Measurements from ENCODE around the gene GABRD.

The GABRD gene

DNA sequence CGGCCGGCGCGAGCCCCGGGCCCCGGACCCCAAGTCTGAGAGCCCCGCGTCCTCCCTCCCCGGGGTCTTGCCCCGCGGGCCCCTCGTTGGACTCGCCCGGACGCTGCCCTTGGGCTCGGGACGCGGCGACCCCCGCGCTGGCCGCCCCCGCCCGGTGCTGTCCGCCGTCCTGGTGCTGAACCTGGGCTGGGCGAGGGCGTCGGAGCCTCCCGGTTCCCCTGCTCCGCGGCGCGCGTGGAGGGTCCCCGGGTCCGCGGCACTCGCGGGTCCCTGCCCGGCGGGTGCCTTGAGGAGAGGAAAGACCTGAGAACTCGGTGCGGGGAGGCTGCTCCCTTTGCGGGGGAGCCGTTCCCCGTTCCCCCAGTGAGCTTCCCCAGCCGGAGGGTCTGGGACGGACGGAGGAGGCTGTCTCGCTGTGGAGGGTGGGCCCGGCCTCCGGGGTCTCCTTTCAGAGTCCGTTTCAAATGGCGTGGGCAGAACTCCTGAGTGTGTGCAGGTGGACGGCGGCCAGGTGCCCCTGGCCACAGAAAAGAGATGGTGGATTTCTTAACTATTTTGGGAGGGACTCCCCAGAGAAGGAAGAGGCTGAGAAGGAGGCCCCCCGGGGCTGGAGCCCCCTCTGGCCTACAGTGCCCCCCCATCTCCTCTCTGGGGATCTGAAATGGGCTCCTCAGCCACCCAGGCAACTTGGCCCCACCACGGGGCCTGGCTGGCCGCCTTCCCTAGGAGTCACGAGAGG, 595 bp downstream of the GABRD start:
- DNase-seq: no peak

DNA sequence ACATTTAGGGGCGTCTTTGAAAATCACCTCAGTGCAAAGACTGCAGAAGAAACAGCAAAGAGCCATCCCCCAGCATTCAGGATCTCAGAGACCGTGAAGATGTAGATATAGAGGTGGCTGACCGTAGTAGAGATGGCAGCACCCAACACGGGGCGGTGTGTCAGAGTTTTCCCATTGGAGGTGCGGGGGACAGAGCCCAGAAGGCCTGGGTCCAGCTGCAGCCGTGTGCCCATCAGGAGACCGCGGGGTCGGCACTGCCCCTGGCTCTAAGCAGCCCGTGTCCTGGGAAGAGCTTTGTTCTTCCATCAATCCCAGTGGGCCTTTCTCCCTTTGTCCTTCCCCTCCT, 1.1 kb downstream of the GABRD start:
- no peak for DNase-seq

DNA sequence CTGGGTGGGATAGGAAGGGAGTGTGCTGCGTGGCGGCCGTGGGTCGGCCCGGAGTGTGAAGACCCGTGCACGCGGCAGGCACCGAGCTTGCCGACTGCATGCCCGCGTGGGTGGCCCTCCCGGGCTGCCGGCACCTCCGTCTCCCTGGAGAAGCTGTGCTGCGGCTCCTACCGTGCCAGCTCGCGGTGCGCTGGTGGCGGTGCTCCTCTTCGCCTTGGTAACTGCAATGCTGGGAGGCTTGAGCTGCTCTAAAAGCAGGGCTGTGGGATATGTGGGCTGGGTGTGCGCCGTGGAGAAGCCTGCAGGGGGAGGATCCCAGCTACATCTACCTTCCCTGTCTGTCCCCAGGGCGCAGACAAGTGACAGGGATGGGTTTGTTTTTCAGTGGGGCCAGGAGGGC, 2.4 kb downstream of the GABRD start:
- DNase-seq: no peak

DNA sequence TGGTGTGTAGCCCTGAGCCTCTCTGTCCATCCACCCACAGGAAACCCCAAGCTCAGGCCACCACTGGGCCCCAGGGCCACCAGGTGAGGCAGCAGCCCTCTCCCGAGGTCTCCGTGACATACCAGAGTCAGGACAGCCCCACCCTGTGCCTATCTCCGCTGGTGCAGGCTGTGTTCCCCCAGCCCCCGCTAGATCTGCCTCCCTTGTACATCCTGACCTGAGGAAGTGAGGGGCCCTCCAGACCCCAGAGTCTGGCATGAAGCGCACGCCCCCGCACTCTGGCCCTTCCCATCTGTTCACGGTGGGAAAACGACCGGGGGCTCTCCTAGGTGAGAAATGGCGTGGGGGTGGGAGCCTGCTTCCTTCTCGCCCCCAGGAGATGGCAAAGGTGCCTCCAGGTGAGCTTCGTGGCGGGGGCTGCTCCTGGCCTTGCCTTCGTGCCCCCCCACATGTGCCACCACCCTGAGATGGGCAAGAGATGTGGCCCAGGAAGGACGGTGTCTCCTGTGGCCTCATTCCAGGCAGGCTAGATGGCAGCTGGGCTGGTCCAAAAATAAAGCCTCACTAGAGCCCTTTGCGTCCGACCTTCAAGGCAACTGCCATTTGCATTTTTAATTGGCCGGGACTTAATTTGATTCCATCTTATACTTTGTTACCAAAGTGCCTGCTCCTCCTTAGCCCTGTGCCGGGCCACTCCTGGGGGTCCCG, 3.1 kb downstream of the GABRD start:
- DNase-seq: no peak

DNA sequence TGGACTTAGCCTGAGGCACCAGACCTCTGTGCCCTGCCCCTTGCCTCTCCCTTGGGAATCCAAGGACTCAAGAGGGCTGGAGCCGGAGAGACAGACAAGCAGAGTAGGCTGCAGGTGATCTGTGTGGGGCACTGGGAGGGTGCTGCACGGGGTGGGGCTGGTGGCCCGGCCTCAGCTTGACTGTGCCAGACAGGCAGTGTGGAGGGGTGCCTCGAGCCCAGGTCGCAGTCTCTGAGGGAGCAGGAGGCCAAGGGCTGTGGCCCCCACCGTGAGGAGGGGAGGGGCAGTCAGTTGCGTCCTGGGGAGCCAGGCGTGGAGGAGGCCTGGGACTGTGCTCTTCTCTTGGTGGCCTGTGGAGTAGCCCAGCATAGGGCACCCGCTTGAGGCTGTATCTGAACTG, 4.0 kb downstream of the GABRD start:
- DNase-seq: no peak

DNA sequence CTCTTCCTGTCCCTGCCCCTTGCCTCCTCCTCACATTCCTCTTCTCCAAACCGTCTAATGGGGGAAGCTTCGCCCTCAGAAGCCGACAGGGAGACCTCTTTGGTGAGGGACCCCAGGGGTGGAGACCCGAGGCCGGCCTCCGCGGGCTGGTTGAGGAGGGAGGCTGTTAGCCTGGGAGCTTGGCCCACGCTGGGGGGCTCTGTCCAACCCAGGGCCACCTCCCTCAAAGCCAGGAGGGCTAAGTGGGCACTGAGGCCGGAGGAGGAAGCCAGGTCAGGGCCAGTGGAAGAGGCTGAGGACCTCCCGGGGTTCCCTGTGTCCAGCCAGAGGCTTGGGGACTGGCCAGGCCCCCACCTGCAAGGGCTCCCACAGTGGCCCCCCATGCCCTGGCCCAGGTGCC, 5.3 kb downstream of the GABRD start:
- no peak for DNase-seq

DNA sequence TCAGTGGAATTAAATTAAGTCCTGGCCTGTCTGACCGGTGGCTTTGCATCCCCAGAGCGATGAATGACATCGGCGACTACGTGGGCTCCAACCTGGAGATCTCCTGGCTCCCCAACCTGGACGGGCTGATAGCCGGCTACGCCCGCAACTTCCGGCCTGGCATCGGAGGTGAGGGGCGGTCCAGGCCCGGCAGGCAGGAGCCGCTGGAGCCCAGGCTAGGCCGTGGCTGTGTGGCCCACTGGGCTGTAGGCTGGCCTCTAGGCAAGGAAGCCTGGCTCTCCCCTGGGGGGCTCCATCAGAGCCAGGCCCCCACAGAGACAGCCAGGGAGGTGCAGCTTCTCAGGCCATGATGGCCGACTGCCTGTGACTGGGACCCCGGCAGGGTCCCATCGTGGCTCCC, 5.7 kb downstream of the GABRD start:
- no peak for DNase-seq

DNA sequence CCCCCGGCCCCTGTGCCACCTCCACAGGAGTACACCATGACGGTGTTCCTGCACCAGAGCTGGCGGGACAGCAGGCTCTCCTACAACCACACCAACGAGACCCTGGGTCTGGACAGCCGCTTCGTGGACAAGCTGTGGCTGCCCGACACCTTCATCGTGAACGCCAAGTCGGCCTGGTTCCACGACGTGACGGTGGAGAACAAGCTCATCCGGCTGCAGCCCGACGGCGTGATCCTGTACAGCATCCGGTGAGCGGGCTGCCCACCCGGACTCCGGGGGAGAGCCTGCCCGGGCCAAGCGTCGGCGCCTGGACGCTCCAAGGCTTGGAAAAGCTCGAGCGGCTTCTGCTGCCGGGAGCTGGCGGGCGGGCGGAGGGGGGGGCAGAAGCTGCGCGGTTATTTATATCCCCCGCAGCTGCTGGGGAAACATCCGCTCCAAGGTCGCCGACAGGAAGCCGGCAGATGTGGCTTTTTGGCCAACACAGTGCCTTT, 6.4 kb downstream of the GABRD start:
- DNase-seq: no peak

DNA sequence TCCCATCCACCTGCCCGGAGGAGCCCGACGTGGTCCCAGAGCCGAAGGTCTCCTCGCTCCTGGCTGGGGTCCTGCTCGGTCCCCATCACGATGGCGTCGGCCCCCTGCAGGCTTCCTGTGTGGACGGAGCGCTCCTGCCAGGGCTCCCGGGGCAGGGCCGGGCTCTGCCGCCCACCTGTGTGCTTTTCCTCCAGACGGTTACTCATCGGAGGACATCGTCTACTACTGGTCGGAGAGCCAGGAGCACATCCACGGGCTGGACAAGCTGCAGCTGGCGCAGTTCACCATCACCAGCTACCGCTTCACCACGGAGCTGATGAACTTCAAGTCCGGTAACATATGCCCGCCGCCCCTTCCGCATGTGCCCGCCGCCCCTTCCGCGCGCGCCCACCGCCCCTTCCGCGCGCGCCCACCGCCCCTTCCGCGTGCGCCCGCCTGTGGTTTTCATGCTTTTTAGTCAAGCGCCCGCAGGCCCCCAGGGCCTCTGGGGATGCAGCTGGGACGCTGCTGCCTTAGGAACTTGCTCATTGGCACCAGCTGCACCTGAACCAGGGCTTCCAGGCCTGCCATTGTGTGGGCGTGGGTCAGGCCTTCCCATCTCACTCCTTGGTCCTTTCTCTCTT, 8.9 kb downstream of the GABRD start:
- DNase-seq: no peak

DNA sequence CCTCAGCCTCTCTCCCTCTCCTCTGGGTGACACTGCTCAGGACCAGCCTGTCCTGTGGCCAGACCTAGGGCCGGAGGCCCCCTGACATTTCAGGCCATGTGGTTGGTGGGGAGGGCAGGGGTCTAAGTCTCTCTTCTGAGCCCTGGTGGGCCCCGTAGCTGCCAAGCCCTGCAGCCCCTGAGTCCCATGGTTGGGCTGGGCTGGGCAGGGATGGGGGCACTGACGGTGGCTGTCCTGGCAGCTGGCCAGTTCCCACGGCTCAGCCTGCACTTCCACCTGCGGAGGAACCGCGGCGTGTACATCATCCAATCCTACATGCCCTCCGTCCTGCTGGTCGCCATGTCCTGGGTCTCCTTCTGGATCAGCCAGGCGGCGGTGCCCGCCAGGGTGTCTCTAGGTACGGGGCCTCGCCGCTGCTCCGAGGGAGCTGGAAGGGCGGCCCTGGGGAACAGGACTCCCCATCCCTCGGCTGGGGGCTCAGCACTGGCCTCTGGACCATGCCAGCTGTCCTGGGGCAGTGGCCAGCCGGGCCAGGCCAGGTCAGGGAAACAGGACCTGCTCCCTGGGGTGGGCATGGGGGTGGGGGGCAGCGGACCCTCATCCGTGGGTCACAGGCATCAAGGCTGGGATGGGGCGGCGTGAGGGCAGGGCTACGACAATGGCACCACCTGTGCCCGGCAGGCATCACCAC, 9.9 kb downstream of the GABRD start:
- DNase-seq: no peak

DNA sequence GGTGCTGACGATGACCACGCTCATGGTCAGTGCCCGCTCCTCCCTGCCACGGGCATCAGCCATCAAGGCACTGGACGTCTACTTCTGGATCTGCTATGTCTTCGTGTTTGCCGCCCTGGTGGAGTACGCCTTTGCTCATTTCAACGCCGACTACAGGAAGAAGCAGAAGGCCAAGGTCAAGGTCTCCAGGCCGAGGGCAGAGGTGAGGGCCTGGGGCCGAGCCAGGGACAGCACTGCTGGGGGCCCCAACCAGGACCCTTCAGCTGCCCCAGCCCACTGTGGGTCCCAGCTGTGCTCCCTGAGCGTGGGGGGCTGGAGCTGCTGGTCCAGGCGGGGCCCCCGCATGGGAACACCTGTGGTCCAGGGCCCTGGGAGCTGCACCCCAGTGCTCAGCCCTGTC, 10.4 kb downstream of the GABRD start:
- no peak for DNase-seq

DNA sequence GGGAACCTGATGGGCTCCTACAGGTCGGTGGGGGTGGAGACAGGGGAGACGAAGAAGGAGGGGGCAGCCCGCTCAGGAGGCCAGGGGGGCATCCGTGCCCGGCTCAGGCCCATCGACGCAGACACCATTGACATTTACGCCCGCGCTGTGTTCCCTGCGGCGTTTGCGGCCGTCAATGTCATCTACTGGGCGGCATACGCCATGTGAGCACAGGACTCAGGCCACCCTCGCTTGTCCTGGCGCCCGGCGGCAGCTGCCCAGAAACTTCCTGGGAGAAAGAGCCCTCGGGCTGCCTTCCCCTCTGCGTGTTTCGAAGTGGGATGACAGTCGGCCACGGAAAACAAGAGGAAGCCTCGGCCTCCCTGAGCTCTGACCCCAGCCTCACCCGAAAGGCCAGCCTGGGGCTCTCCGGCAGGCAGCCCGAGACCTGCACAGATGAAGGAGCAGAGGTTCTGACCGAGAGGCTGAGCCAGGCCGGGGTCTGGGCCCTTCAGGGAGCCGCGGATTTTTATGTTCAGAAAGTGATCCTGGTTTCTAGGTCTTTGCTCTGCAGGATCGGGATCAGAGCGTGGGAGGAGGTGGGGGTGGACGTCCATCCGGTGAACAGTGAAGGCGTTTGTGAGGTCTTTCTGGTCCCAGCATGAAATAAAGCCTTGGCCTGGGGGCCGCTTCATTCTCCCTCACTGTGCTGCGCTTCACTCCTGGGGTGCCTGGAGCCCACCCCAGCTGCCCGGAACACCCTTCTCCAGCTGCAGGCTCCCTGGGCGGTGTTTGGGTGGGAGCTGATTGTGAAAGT, 11.1 kb downstream of the GABRD start:
- DNase-seq: no peak

DNA sequence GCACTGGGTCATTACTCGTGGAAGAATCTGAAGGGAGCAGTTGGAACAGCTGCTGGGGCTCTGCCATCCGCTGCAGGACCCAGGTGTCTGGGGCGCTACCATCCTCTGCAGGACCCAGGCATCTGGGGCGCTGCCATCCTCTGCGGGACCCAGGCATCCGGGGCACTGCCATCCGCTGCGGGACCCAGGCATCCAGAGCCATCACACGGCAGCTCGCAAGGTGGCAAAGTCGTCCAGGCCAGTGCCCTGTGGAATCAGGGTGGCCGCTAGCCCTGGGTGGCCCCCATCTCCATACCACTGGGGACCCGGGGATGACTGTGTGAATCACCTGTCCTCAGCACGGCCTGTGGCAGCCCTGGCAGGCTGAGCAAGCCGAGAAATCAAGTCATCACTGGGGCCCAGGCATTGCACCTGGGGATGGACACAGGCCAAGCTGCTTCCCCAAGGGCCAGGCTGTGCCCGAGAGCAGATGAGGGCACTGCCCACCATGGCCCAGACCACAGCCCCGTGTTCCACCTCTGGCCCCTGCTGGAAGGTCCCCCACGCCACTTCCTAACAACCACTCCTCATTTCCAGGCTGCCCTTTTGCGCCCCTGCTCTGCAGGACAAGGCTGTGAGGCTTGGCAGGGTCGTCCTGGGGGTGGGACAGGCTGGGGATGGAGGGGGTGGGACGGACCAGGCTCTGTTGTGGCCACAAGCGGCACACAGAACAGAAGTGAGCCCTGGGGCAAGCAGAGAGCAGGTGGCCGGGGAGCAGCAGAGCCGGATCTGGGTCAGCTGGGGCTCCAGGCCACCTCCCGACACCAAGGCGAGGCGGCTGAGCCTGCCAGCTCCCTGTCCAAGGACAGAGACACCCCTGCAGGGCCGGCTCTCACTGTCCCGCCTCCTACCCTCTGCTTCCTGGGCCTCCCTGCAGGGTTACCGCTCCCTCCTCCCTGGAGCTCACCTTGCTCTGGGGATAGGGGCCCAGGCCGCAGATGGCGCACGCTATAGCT, 12.7 kb downstream of the GABRD start:
- no peak for DNase-seq

DNA sequence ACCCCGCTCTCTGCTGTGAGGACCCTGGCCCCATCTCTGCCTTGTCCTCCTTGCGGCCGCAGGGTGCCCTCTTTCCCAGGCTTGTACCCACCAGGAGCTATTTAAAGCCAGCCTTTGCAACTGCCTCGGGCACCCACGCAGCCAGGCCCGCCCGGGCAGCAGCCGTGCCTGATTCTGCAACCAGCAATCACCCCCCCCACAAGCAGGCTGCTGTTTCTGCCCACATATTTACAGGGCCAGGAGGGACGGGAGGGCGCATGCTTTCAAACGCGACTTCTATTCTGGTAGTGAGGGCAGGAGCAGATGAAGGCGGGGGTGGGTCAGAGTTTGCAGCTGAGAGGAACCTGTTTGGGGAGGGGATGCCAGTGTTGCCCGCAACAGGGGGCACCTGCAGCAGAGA, 13.6 kb downstream of the GABRD start:
- DNase-seq: no peak

DNA sequence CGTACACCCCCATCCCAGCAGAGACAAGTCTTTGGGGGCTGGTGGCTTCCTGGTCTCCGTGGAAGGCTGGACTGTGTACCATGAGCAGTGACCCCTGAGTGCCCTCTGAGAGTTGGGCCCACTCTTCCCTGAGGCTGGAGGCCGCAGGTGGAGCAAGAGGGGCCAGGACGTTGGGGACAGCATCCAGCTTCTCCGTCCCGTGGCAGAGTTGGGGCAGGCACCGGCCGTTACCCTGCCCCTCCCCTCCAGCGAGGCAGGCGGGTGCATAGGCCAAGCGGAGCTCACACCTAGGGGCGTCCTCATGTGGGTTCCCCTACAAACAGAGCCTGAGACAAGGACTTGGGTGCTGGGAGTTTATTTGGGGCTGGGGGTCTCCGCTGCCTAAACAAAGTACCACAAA, 14.0 kb downstream of the GABRD start:
- no peak for DNase-seq

DNA sequence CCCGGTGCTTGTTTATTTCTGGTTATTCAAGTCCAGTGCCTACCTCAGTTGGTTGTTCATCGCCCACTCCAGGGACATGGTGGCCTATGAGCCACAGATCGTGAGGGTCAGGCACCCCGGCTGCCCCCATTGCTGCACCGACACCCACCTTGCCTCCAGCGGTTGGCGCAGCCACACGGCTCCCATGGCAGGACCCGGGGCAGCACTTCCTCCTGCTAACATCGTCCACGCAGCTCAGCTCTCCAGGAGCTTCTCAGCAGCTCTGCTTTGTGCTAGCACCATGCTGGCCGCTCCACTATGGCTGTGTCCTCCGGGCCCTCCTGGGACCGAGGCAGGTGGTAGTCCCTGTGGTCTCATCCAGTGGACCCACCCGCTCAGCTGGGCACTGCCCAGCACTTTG, 17.1 kb downstream of the GABRD start:
- DNase-seq: no peak

DNA sequence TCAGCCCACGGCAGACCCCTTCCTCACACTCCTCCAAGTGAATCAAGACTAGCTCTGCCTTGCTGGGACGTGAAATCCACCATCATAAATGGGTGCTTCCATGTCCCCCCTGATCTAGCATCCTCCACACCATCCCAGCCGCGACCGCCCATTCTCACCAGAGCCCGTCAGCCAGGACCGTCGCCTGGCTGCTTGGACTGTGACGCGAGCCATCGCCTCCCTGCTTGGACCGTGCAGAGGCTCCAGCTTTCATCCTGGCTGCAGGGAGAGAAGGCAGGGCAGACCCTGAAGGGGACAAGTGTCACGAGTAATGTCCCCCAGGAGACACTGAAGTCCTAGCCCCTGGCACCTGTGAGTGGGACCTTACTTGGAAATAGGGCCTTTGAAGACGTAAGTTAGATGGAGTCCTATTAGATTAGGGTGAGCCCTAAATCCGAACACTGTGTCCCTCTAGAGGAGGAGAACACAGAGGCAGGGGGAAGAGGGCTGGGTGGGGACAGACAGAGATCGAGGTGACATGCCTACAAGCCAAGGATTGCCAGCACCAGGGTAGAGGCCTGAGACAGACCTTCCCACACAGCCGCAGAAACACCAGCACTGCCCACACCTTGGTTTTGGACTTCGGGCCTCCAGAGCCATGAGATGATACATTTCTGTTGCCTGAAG, 18.3 kb downstream of the GABRD start:
- DNase-seq: no peak

DNA sequence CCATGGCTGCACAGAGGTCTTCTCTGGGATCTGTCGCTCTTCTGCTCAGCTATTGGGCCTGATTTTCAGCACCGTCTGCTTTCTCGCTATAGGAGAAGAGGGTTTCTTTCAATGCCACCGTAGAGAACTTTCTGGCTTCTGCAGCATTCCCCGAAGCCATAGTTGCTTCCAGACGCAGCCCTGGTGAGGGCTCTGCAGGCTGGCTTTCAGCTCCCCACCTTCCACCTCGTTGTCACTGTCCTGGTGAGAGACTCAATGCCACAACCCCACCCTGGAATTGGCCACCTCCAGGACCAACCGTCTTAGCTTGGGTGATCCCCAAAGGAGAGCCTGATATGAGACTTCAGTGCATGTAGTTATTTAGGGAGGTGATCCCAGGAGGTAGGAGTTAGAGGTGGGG, 19.1 kb downstream of the GABRD start:
- DNase-seq: no peak

DNA sequence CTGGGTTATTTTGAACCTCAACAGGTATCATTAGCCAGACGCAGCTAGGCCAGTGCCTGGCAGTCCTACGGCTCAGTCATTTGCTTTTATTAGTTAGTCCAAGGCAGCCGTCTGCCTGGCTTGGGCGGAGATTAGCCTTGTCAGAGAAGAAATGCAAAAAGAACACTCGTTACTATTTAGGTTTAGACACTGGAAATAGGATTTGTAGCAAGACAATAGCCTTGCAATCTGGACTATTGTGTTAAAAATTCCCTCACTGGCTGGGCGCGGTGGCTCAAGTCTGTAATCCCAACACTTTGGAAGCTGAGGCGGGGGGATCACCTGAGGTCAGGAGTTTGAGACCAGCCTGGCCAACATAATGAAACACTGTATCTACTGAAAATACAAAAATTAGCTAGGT, 20.1 kb downstream of the GABRD start:
- no peak for DNase-seq

DNA sequence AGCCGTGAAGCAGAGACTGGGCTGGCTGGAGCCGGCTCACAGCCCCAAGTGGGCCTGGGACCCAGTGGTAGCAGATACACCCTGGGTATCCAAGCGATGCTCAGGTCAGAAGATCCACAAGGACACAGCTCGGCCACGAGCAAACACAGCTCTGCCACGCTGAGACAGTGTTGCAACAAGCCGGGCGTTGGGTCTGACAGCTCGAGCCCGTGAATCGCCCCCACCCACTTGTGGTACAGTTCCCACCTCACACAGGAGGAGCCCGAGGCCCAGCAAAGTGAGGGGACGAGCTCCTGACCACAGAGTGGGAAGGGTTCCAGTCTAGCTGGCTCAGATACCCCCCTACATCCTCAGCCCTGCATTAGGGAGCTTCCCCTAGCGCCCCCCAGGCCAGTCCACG, 22.2 kb downstream of the GABRD start:
- no peak for DNase-seq

DNA sequence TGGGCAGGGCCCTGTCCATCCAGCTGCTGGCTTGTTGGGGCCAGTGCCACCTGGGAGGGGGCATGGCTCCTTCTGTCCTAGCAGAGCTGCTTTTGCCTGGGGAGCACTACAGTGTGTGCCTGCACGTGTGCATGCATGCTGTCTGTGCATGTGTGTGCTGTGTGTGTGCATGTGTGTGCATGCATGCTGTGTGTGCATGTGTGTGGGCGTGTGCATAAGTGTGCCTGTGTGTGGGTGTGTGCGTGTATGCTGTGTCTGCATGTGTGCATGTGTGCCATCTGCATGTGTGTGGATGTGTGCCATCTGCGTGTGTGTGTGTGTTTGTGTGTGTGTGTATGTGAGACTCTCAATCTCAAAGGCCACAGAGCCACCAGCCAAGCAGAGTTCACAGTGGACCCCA, 22.7 kb downstream of the GABRD start:
- DNase-seq: no peak

All from 8988T (cell line).